Choroid plexus epithelial cell (primary cell): Measurements from ENCODE around the gene ABCC4.

Experiments used
- DNase-seq: peaks from one replicate; pipeline ENCODE4 v3.0.0-alpha.2; 2010; ENCODE audit warnings: low read depth
- H3K4me3 ChIP-seq: 2 replicates; pipeline ENCODE4 v1.5.1; 2011; ENCODE audit warnings: low read depth, mild to moderate bottlenecking, control low read depth, low read length, moderate library complexity
- TF ChIP-seq, protein P1 (sequence below): conservative IDR thresholded peaks from 2 replicates; pipeline ENCODE4 v1.5.1; 2011; ENCODE audit warnings: low read depth, mild to moderate bottlenecking, control low read depth, inconsistent platforms, low read length, moderate library complexity

Gene ABCC4

DNA sequence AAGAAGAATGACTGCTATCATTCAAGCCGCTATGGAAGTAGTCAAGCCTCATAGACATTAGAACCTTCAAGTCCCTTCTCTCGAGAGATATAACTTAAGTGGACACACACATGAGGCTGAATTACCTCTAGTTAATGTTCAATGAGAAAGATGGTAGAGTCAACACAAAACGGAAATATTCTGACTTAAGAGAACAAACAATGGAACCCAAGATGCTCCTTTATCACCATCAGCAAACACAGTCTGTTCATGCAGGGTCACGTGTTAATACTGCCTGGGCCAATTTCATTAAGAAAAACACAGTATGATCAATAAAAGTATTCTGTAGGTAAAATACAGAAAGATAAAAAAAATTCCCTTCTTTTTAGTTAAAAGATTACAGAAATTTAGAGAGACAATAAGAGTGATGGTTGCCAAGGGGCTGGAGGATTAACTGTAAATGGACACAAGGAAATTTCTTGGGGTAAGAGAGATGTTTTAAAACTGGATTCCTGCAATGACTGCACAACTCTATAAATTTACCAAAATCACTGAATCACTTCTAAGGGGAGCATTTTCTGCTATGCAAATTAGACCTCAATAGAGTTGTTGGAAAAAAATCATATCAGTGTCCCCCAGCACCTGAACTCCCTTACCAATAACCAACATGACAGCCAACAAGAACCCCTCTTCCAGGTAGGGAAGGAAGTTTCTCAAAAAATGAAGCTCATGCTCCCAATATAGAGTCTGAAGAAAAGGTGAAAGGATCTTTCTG lies 256.6 kb downstream of the ABCC4 start:
- DNase-seq: no peak
- no peak overlapping the region for H3K4me3 ChIP-seq
- TF ChIP-seq, protein P1, sequence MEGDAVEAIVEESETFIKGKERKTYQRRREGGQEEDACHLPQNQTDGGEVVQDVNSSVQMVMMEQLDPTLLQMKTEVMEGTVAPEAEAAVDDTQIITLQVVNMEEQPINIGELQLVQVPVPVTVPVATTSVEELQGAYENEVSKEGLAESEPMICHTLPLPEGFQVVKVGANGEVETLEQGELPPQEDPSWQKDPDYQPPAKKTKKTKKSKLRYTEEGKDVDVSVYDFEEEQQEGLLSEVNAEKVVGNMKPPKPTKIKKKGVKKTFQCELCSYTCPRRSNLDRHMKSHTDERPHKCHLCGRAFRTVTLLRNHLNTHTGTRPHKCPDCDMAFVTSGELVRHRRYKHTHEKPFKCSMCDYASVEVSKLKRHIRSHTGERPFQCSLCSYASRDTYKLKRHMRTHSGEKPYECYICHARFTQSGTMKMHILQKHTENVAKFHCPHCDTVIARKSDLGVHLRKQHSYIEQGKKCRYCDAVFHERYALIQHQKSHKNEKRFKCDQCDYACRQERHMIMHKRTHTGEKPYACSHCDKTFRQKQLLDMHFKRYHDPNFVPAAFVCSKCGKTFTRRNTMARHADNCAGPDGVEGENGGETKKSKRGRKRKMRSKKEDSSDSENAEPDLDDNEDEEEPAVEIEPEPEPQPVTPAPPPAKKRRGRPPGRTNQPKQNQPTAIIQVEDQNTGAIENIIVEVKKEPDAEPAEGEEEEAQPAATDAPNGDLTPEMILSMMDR: no peak

DNA sequence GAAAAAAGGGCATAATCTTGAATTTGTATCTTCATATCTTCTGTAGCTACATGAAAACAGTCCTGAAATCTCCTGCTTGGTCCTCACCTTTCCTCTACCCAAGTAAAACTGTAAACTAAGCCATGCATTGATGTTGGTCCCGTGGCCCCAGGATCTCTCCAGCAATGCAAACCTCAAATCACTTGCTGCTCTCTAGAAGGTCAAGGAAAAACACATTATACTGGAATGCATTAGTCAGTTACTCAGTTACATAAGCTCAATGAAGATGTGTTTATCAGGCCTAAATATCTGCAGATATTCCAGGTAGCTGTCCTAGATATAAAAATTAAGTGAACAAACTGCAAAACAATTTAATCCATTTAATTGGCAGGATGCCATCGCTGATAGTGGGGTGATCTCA lies 261.8 kb downstream of the ABCC4 start:
- no peak overlapping the region for H3K4me3 ChIP-seq
- peak; percentile 61 for DNase-seq
- TF ChIP-seq, protein P1: no peak

DNA sequence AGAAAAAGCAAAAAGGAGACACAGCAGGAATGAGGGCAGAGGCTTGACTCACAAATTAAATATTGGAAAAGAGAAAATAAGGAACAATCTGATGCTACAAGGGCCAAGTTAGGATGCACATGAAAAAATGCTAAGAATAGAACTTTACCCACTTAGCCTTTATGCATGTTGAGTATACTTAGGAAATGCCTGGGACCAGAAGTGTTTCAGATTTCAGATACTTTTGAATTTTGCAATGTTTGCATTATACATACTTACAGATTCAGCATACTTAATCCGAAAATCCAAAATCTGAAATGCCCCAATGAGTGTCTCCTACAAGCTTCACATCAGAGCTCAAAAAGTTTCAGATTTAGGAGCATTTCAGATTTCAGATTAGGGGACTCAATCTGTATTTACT lies 262.3 kb downstream of the ABCC4 start:
- H3K4me3 ChIP-seq: no peak overlapping the region
- DNase-seq: no peak
- TF ChIP-seq, protein P1: no peak

DNA sequence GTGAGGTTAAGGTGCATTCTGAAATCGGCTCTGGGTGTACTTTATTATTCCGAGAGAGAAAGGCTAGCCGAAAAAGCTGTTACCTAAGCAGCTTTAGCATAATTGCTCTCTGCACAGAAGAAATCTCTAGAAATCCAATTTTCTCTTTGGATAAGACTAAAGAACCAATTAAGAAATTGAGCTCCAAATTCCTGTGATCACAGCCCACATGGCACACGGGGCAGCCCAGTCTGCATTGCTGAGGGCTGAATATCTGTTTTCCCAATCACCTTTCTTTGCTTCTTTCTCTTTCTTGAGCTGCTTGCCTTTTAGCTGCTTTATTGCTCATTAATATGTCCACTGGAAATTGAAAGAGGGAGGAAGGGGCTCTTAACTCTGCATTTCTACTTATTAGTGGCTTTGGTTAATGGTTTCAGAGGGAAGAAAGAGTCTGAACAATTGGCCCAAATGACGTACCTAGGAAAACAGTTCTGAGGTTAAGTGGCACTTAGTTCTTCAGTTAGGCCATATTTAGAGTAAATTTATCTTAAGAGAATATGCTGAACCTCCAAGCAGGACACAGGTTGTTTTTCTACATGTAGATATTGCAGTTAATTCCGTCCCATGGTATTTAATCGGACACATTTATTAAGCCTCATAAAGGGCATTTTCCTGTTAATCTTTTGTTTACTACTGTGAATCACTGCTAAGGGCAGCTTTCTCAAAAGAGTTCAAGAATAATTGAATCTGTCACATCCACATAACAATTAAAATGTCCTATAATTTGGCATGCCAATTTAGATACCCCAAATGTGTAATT lies 265.7 kb downstream of the ABCC4 start:
- TF ChIP-seq, protein P1: no peak
- H3K4me3 ChIP-seq: no peak overlapping the region
- no peak for DNase-seq

DNA sequence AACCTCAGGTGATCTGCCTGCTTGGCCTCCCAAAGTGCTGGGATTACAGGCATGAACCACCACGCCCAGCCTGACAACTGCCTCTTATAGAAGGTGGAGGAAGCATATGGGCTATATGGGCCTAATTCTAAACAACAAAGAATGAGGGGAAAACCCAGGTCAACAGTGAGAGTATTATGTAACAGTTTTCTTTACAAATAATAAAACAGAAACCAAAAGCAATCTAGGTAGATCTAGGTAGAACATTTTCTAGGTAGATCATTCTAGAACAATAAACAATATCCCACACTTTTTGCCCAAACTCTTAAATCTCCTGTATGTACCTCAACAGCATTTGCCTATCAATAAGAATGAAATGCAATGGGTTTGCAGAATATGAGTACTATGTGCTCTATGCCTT lies 267.4 kb downstream of the ABCC4 start:
- no peak for DNase-seq
- no peak overlapping the region for H3K4me3 ChIP-seq
- TF ChIP-seq, protein P1: no peak

DNA sequence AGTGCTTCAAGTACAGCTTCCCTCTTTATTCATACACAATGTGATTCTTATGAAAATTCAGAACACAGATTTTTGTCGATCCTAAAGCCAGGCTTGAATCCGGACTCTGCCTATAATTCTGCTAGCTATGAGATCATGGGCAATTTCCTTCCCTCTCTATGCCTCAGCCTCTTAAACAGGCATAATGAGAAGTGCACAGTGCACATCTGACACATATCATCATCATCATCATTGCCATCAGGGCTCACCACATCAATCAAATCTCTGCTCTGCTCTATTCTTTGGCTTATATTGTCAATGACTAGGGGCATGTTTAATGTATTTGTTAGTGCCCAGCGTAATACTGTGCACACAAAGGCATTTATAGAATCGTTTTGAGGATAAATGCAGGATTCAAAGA lies 269.1 kb downstream of the ABCC4 start:
- no peak overlapping the region for H3K4me3 ChIP-seq
- TF ChIP-seq, protein P1: no peak
- DNase-seq: no peak
